Endometrial microvascular endothelial cells (primary cell): ENCODE measurements around the gene CLUH. TPM values are rescaled to one million over a fixed set of nuclear protein-coding genes. Genes with fewer than 3 reads are reported as not detected.

Experiments
- in situ Hi-C: cut with HindIII; loops from 2 replicates; pipeline ENCODE4 v1.10.0; 2017; ENCODE audit warnings: low sequenced_read_pairs, low pct_unique_long_range_greater_than_20kb; ENCODE audit errors: inconsistent ontology term
- total RNA-seq: library from RNA; depleted of rRNA; stranded (reverse); fragments of >200 nt; gene quantifications from one replicate; pipeline ENCODE4 v1.2.3, GENCODE V29; 2015; ENCODE audit errors: inconsistent ontology term

The CLUH gene
- total RNA-seq, 1 donor from 2014 or later = 77.7 TPM

DNA sequence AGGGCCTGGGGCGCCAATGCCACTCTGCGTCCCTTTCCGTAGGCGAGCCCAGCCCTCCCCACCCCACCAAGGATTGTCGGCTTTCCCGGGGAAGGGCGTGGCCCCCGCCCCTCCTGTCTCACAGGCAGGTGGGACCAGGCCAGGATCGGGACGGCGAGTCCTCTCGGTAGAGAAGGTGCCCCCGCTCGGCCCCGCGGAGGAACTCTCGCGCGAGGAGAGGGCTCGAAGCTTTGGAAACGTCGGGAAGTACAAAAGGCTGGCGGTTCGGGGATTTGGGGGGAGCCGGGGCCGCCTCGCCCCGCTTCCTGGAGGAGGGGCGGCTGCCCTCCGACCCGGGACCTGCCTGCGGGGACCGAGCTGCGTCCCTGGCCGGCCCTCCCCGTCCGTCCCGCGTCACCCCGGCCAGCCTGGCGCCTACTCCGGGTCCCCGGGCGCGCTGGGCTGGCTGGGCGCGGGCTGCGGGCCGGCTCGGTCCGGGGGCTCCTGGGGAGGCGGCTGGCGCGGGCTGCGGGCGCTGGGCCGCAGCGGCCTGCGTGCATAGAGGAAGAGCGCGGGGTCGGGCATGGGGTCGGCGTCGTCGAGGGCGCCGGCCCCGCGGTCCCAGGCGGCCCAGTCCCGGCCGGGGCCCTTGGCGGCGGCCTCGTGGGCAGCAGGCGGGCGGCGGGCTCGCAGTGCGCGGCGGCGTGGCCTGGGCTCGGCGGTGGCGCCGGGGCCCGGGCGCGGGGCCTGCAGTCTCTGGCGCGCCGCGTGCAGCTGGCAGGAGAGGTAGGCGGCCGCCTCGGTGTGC is 12.6 kb upstream of the CLUH start:
- in situ Hi-C loops = no loop called here

DNA sequence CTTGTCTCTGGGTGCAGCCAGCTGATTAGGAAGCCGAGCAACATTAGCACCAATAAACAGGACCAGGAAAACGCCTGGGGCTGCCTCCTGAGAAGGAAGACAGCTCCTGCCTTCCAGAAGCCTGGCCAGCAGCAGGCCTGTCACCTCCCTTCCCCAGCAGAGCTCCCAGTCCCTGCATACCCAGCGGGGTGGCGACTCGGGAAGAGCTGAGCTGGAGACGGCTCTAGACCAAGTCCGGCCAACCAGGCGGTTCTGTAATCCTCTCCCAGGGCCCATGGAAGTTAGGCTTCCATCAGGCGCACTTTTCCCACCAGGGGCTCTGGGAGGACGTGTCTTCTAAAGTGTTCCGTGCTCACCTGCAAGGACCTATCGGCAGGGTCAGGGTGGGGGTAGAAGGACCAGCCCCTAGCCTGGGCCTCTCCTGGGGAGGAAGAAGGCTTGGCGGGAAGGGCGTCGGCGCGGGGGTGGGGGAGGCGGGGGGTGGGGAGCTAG is 12.0 kb upstream of the CLUH start:
- in situ Hi-C loops = no loop called here

DNA sequence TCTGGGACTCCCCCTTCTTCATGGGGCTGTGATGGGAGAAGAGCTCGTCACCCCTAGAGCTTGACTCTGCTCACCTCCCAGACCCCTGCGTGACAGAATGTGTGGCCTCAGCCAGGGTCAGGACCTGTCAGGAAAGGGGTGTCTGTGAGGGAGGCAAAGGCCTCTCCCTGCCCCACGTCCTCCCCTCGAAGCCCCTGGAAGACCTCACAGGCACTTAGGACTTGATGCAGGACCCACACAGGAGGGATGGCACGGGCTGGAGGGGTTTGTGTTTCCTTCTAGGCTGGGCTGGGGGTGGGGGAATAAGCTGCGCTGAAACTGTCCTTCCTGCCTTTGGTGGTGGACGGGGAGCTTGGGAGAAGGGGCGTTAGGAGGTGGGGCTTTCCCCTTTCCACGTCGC is 11.0 kb upstream of the CLUH start:
- in situ Hi-C loops = no loop called here

GRCh38 chr17:2721603-2722002 is 10.0 kb upstream of the CLUH start:
- in situ Hi-C loops = no loop called here

DNA sequence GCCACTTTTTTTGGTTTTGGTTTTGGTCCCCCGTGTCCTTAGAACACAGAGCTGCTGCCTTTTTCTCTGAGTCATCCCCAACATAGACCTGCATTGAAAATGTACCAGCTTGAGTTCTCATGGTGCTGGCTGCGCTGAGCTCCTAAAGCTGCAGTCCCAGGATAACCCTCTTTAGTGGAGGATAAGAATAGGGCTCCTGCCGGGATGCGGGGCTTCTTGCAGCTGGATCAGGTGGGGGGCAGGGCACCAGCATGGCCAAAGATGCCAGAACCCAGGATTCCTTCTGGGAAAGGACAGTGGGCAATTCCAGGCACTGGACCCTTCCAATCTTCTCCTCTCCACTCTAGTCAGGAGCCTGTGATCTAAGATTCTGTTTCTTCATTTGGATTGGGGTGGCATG is 8.3 kb upstream of the CLUH start:
- in situ Hi-C loops = no loop called here

- in situ Hi-C loops = no loop called here
These were observed 6.8 kb upstream of the CLUH start for GRCh38 chr17:2718150-2718938.

DNA sequence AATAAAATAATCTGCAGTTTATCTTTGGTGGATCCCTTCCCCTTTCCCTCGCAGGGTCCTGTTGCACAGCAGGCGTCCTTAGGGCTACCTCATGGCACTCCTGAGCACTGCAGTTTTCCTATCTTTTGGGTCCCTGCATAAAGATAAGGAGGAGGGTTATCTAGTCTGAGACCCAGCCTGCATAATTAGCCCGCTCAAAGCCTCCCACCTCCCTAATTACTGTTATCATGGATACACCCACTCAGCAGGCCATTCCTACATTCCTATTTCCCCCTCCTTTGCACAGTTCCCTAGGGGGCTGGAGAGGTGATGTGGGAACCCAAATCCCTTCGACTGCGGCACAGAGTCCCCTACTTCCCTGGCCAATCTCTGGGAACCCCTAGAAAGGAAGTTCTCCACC is 5.1 kb upstream of the CLUH start:
- in situ Hi-C loops = no loop called here

- in situ Hi-C loops = no loop called here
These were observed 2.3 kb upstream of the CLUH start for GRCh38 chr17:2713881-2714280.

DNA sequence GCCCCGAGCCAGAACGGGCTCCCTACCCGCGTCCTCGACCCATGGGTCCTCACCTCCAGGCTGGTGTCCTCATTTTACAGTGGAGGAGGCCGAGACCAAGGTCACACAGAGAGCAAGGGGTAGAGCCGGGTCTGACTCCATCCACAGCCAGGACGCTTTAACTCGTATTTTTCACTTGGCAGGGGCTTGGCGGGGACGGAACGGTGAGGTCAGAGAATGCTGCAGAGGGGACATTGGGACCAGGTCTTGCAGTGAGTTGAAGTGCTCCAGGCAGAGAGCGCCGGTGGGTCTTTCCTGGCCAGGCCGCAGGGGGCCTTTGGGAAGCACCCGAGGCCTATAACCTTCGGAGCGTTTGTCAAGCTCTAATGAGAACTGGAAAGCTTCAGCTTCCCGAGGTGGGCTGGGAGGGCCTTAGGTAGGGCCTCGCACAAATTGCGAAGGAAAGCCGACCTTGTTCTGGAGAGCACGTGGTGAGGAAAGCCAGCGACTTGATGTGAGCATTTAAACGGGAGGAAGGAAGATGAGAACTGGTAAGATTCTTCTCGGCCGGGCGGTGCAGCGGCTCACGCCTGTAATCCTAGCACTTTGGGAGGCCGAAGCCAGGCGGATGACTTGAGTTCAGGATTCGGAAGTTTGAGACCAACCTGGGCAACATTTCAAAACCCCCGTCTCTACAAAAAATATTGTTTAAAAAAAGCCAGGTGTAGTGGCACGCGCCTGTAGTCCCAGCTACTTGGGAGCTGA is 908 bp upstream of the CLUH start:
- in situ Hi-C loops = no loop called here

DNA sequence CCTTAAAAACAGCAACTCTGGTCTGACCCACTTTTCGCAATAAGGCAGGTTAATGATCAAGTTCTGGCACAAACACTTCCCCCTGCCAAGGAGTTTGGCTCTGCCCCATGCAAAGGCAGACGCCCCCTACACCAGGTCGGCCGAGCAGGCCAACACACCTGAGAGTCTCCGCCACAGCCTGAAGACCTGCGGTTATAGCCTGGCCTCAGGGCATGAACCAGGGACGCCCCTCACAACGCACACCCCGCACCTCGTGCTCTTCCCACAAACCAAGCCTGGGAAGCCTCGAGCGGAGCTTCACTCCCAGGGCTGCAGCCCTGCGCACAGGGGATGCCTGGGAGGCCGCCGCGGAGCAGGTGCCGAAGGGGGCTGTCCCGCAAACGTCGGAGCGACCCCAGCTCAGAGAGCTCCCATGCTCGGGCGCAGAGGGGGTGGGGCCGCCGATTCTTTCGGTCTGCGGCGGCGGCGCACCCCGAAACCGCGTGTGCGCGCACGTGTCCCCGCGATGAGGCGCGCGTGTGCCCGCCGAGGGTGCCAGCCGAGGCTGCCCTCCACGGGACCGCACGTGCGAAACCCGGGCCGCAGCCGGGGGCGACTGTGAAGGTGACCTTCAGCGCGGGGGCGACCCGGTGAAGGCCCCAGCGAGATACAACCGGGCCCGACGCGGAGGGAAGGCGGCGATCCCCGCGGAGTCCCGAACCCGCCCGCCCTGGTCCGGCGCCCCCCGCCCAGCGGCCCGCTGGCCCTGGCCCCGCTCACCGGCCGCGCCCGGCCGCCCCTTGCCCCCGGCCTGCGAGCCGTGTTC is 559 bp downstream of the CLUH start:
- in situ Hi-C loops = no loop called here

DNA sequence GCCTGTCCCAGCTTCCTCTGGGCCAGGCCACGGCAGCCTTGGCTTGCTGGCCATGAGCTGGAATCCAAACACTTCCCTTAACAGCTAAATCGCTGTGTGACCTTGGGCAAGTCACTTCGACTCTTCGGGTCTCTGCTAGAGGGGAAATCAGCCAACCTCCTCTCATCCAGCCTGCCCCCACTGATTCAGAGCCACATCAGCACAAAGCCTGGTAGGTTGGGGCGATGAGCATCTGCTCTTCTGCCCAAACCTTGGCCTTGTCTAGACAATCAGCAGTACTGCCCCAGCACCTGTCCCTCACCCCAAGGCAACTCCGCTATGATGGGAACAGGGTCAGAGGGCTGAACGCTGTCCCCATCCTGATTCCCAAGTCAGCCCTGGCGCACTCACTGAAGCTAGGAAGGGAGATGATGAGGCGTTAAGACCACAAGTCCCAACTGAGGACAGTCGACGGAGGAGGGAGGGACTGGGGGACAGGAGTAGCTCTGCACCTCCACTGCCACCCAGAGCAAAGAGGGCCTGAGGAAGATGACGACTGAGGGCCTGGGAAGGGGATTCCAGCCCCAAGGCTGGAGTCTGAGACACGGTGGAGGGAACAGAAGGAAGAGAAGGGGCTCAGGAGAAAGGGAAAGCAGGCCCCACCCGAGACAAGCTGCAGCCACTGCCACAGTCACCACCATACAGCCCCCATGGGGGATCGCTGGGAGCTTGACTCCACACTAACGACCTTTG is 1.3 kb downstream of the CLUH start:
- in situ Hi-C loops = no loop called here

DNA sequence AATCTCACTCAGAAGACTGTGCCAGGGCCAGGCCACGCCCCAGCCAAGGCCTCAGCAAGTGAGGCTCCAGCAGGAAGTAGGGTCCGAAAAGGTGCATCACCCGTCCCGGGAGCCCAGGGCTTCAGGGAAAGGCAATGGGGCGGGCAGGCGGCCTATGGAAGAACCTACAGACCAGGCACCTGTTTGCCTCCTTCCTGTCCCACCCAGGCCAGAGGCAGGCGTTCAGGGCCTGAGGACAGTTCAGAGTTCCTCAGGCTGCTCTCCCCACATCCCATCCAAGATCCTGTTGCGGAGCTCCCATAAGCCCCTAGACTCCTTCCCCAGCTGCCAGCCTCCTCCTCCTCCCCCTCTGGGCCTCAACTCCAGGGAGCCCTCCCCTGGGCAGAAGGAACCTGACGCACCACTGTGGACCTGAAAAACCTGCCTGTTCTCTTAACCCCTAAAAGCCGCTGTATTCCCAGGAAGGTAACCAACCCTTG is 2.3 kb downstream of the CLUH start:
- in situ Hi-C loops = no loop called here

- in situ Hi-C loops = no loop called here
These were observed 2.9 kb downstream of the CLUH start for GRCh38 chr17:2708585-2709182.

DNA sequence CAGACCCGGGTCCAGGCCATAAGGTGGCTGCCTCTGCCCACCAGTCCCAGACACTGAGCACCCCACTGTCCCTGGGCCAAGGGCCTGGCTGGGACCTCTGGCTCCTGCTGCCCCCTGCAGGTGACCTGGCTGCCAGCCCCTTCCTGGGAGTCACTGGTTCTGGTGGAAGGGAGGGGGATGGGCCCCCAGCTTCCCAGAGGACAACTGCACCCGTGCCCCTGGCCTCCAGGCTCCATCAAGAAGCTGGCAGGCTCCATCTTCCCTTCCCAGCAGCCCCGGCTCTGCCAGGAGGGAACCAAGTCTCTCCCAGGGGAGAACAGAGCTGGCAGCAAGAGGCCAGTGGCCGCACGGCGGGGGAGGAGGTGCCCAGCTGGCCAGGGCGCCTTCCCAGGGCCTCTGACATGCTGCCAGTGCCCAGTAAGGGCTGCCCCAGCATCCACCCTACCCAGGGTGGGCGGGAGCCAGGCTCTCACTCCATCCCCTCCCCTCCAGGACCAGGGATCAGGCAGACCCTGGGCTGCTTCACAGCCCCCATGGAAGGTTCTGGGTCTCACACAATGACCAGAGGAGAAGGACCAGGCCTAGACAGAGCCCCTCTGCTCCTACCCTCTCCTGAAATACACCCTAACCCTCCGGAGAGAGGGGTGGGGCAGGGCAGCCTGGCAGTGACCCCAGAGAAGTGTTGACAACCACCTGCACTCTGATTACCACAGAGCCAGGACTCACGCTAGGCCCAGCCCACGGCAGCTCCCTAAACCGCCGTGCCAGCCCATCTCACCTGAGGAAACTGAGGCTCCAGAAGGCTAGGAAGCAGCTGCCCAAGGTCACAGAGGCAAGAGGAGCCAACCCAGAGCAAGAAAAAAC is 3.6 kb downstream of the CLUH start:
- in situ Hi-C loops = no loop called here

DNA sequence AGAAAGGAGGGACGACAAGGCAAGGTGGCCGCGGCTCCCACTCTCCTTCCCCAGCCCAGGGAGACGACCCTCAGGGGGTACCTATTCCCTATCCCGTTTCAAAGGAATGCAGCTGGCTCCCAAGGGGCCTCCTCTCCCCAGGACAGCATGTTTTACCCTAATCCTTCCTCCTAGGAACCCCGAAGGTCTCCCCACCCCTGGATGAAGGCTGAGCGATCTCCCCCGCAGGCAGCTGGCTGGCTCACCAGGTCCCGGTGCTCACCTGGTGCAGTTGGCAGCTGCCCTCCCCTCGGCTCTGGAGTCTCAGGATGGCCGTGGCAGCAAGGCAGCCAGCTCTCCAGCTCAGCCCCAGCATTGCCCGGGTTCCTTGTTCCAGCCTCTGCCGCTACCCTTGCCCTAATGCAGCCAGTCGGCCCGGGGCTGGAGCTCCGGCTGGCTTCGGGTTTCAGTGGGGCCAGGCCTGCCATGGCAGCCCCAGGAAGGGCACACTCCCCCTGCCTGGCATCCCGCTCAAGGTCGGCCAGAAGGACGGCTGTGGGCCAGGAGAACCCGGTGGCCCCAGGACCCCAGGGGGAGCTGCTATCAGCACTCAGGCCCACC is 4.6 kb downstream of the CLUH start:
- in situ Hi-C loops = no loop called here
